Mesendoderm (in vitro differentiated cells): ENCODE measurements around the gene HDAC3.

Experiments used
- DNase-seq: peaks from one replicate; pipeline ENCODE4 v3.0.0; 2013
- H2AK5ac ChIP-seq: 2 replicates; pipeline ENCODE4 v1.6.1; 2013; ENCODE audit warnings: low read length, inconsistent platforms
- H2BK120ac ChIP-seq: 2 replicates; pipeline ENCODE4 v1.6.1; 2013; ENCODE audit warnings: low read depth, mild to moderate bottlenecking, low read length, moderate library complexity, mixed read lengths
- H2BK15ac ChIP-seq: replicated peaks from 2 replicates; pipeline ENCODE4 v1.6.1; 2013; ENCODE audit warnings: low read depth, mild to moderate bottlenecking, moderate library complexity
- H2BK5ac ChIP-seq: 2 replicates; pipeline ENCODE4 v1.6.1; 2013; ENCODE audit warnings: low read length, inconsistent platforms
- H3K18ac ChIP-seq: 2 replicates; pipeline ENCODE4 v1.6.1; 2013; ENCODE audit warnings: mild to moderate bottlenecking, low read length, mixed read lengths
- H3K23ac ChIP-seq: one replicate; pipeline ENCODE4 v1.6.1; 2013; ENCODE audit warnings: low read length
- H3K27ac ChIP-seq: 2 replicates; pipeline ENCODE4 v1.5.1; 2013; ENCODE audit warnings: low read depth, mild to moderate bottlenecking, inconsistent platforms, low read length, moderate library complexity
- H3K27me3 ChIP-seq: 2 replicates; pipeline ENCODE4 v1.6.1; 2013; ENCODE audit warnings: low read length, control low read depth, mild to moderate bottlenecking, inconsistent platforms; ENCODE audit not compliant: insufficient read depth, poor library complexity
- H3K36me3 ChIP-seq: 2 replicates; pipeline ENCODE4 v1.6.1; 2013; ENCODE audit warnings: low read length, inconsistent platforms; ENCODE audit not compliant: control insufficient read depth, insufficient read depth
- H3K4ac ChIP-seq: one replicate; pipeline ENCODE4 v1.6.1; 2013; ENCODE audit warnings: low read depth, mild to moderate bottlenecking, low read length, moderate library complexity
- H3K4me1 ChIP-seq: 2 replicates; pipeline ENCODE4 v1.6.1; 2013; ENCODE audit warnings: low read depth, low read length, inconsistent platforms; ENCODE audit not compliant: control insufficient read depth
- H3K4me2 ChIP-seq: 2 replicates; pipeline ENCODE4 v1.6.1; 2013; ENCODE audit warnings: low read length
- H3K4me3 ChIP-seq: 2 replicates; pipeline ENCODE4 v1.5.1; 2013; ENCODE audit warnings: mild to moderate bottlenecking, low read length
- H3K56ac ChIP-seq: one replicate; pipeline ENCODE4 v1.6.1; 2013; ENCODE audit warnings: low read length
- H3K79me1 ChIP-seq: 2 replicates; pipeline ENCODE4 v1.6.1; 2013; ENCODE audit warnings: low read length, inconsistent platforms
- H3K79me2 ChIP-seq: 2 replicates; pipeline ENCODE4 v1.6.1; 2013; ENCODE audit warnings: mild to moderate bottlenecking, low read length; ENCODE audit not compliant: control insufficient read depth, insufficient read depth
- H3K9ac ChIP-seq: 2 replicates; pipeline ENCODE4 v1.6.1; 2013; ENCODE audit warnings: low read length, inconsistent platforms
- H4K5ac ChIP-seq: one replicate; pipeline ENCODE4 v1.6.1; 2013; ENCODE audit warnings: low read length
- H4K8ac ChIP-seq: one replicate; pipeline ENCODE4 v1.6.1; 2013; ENCODE audit warnings: low read depth, mild to moderate bottlenecking, control low read depth, low read length, moderate library complexity
- WGBS: extraction: QIAGEN DNeasy Blood & Tissue Kit; methylation state at CpG from one replicate; pipeline ENCODE4 v1.1.7; 2013; ENCODE audit warnings: low lambda C conversion rate, missing lambda C conversion rate; ENCODE audit not compliant: insufficient coverage; ENCODE audit errors: extremely low coverage; 5-methylcytosine and 5-hydroxymethylcytosine counted together

HDAC3 gene

DNA sequence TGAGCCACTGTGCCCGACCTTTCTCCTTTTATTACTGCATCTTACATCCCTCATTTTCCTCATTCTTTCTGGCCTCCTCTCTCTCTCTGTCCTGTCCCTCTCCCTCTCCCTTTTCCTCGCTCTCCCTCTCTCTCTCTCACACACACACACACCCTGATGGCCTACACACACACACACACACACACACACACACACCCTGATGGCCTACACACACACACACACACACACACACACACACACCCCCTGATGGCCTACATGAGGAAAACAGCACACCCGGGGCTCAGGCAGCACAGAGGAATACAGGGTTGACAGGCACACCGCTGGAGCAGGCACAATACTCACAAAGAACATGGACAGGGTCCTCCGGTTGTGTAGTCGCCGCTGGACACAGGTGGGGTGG, 18.4 kb upstream of the HDAC3 start:
- Histone ChIP-seq H4K5ac (no peak overlapping the region), H2AK5ac (no peak overlapping the region), H3K23ac (no peak overlapping the region), H2BK5ac (no peak overlapping the region), H2BK15ac (no peak overlapping the region), H3K79me1 (no peaks in the 10 kb centered on the region), H3K18ac (no peak overlapping the region), H4K8ac (no peak overlapping the region), H3K4me3 (no peak overlapping the region), H3K9ac (no peak overlapping the region), H3K4ac (no peak overlapping the region), H3K4me2 (no peak overlapping the region), H3K56ac (no peak overlapping the region), H3K36me3 (peaks cover 5% of the 10 kb centered on the region), H2BK120ac (no peak overlapping the region), H3K4me1 (peaks cover 2% of the 10 kb centered on the region), H3K27ac (no peak overlapping the region), H3K27me3 (no peaks in the 10 kb centered on the region), H3K79me2 (no peaks in the 10 kb centered on the region)
- DNase-seq = no peak
- WGBS = no CpG with 5 or more reads among the region's 7 CpGs

DNA sequence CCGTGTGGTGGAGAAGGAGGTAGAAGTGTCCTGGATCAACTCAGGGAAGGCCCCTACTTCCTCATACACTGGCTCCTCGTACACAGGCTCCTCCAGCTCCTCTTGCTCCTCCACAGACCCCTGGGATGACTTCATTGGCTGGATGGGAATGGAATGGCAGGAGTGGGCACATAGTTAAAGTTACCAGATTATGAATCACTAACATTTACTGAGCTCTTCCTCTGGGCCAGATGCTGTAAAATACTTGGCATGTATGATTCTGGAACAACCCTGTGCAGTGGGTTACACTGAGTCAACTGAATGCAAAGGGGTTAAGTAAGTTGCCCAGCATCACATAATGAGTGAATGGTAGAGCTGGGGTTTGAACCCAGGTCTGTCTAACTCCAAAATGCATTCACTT, 17.6 kb upstream of the HDAC3 start:
- no peak overlapping the region for H2AK5ac ChIP-seq
- H4K8ac ChIP-seq = no peak overlapping the region
- H3K79me2 ChIP-seq = no peaks in the 10 kb centered on the region
- H3K4me3 ChIP-seq = no peak overlapping the region
- H3K27ac ChIP-seq = no peak overlapping the region
- WGBS = no CpG with 5 or more reads among the region's 2 CpGs
- H2BK120ac ChIP-seq = no peak overlapping the region
- H3K9ac ChIP-seq = no peak overlapping the region
- H3K36me3 ChIP-seq = peaks cover 3% of the 10 kb centered on the region
- H4K5ac ChIP-seq = no peak overlapping the region
- no peak overlapping the region for H3K23ac ChIP-seq
- no peaks in the 10 kb centered on the region for H3K79me1 ChIP-seq
- no peak for DNase-seq
- peaks cover 2% of the 10 kb centered on the region for H3K4me1 ChIP-seq
- no peak overlapping the region for H3K4ac ChIP-seq
- H3K18ac ChIP-seq = no peak overlapping the region
- H3K4me2 ChIP-seq = no peak overlapping the region
- H2BK15ac ChIP-seq = no peak overlapping the region
- H3K56ac ChIP-seq = no peak overlapping the region
- no peaks in the 10 kb centered on the region for H3K27me3 ChIP-seq
- H2BK5ac ChIP-seq = no peak overlapping the region

DNA sequence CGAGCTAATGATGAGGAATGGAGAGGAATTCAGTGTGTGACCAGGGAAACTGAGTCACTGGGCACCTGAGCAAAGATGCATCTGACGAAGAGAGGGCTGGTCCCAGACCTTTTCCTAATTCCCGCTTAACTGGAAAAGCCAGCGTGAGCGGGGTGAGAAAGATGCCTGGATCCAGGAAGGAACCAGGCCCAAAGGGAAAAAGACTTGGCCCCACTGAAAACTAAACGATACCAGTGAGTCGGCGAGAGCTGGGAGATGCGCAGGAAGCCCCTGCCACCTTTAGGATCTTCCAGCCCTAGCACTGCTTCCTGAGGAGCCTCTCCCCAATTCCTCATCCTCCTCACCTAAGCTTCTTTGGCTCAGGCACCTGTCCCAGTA, 15.1 kb upstream of the HDAC3 start:
- Histone ChIP-seq H2BK120ac (no peak overlapping the region), H3K9ac (peak overlapping the region; percentile 43), H3K4me3 (no peak overlapping the region), H3K79me1 (no peaks in the 10 kb centered on the region), H3K36me3 (peaks cover 2% of the 10 kb centered on the region), H3K27ac (no peak overlapping the region), H3K4ac (no peak overlapping the region), H4K8ac (no peak overlapping the region), H3K18ac (no peak overlapping the region), H3K23ac (no peak overlapping the region), H2AK5ac (no peak overlapping the region), H3K4me1 (peaks cover 2% of the 10 kb centered on the region), H3K4me2 (peak overlapping the region; percentile 37), H2BK5ac (no peak overlapping the region), H2BK15ac (no peak overlapping the region), H3K79me2 (no peaks in the 10 kb centered on the region), H4K5ac (no peak overlapping the region), H3K56ac (peak overlapping the region; percentile 44), H3K27me3 (no peaks in the 10 kb centered on the region)
- no CpG with 5 or more reads among the region's 9 CpGs for WGBS
- DNase-seq = no peak

DNA sequence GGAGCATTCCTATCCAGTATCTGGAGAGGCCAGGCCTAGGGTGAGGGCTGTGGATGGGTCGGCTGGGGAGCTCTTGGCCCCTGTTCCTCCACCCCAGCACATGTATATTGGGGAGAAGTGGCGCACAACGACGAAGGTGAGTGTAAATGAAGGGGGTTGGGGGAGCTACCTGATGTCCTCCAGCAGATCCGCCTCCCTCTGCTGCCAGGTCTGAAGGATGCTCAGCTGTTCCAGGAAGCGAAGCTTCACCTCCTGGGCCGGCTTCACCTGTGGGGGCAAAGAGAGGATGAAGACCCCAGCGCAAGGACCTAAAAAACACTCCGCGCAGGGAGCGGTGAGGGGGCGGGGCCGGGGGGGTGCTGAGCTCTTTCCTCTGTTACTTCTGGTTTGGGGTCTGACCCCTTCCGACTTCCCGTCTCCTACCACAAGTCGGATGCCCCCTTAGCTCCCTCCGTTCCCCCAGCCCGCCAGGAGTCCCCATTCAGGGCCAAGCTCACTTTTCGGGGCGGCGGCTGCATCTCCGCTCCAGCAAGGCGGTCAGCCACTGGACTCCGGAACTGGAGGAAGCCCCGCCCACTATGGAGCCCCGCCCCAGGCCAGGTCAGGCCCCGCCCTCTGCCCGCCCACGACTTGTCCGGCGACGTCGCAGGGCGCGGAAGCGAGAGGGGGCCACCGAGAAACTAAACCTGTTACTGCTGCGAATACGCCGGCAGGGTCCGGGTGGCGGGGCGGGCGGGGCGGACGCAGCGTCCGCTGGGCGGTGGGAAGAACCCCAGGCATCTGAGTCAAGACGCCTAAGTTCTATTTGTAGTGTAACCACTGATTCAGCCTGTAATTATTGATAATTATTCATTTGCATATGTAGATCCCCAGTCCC, 14.4 kb upstream of the HDAC3 start, which contains the start of gene FCHSD1:
Gene FCHSD1, minus strand, starts transcription at position 568 of the 877 bp plus-strand sequence. Its CDS starts 50 bp downstream, at position 518.
- H3K27ac ChIP-seq = no peak within 1 kb of the TSS
- H3K79me1 ChIP-seq = no peaks in the 10 kb centered on the region
- peak within 1 kb of the TSS; percentile 71 for H3K18ac ChIP-seq
- peaks cover 2% of the 10 kb centered on the region for H3K4me1 ChIP-seq
- peak within 1 kb of the TSS; percentile 74 for H3K4me2 ChIP-seq
- no CpG with 5 or more reads among the region's 50 CpGs for WGBS
- H4K8ac ChIP-seq = no peak within 1 kb of the TSS
- peak within 1 kb of the TSS; percentile 71 for H3K9ac ChIP-seq
- no peak within 1 kb of the TSS for H2AK5ac ChIP-seq
- H3K27me3 ChIP-seq = no peaks in the 10 kb centered on the region
- no peak within 1 kb of the TSS for H3K23ac ChIP-seq
- H2BK5ac ChIP-seq = no peak within 1 kb of the TSS
- H3K56ac ChIP-seq = peak within 1 kb of the TSS; percentile 86
- no peak within 1 kb of the TSS for H4K5ac ChIP-seq
- peak; percentile 89 for DNase-seq
- no peak within 1 kb of the TSS for H2BK120ac ChIP-seq
- no peaks in the 10 kb centered on the region for H3K79me2 ChIP-seq
- peak within 1 kb of the TSS; percentile 68 for H3K4me3 ChIP-seq
- H3K4ac ChIP-seq = no peak within 1 kb of the TSS
- no peak within 1 kb of the TSS for H2BK15ac ChIP-seq
- peaks cover 2% of the 10 kb centered on the region for H3K36me3 ChIP-seq

DNA sequence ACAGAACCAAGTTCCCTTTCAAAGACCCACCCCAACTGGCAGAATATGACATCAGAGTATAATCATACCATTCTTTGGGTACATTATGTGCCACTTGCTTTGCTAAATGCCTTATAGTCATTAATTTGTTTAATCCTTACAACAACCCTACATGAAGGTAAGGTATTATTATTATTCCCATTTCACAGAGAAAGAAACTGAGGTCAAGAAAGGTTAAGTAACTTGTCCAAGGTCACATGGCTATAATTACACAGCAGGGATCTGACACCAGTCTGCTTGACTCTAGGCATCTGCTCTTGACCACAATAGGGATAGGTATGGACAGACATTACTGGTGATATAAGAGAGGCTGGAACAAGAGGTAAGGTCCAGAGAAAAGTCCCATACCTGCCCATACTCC, 13.3 kb upstream of the HDAC3 start:
- H2AK5ac ChIP-seq = no peak overlapping the region
- no peak overlapping the region for H2BK5ac ChIP-seq
- H3K4me1 ChIP-seq = peaks cover 2% of the 10 kb centered on the region
- no peak overlapping the region for H3K9ac ChIP-seq
- H3K79me1 ChIP-seq = no peaks in the 10 kb centered on the region
- no peak overlapping the region for H2BK120ac ChIP-seq
- DNase-seq = no peak
- H3K18ac ChIP-seq = no peak overlapping the region
- no peak overlapping the region for H2BK15ac ChIP-seq
- H3K79me2 ChIP-seq = no peaks in the 10 kb centered on the region
- no peaks in the 10 kb centered on the region for H3K27me3 ChIP-seq
- H3K56ac ChIP-seq = no peak overlapping the region
- H3K4me3 ChIP-seq = no peak overlapping the region
- H4K8ac ChIP-seq = no peak overlapping the region
- no peak overlapping the region for H3K4ac ChIP-seq
- no peak overlapping the region for H3K4me2 ChIP-seq
- H3K23ac ChIP-seq = no peak overlapping the region
- no peak overlapping the region for H4K5ac ChIP-seq
- H3K36me3 ChIP-seq = peaks cover 2% of the 10 kb centered on the region
- H3K27ac ChIP-seq = no peak overlapping the region
